HG03457 (cell line): Measurements from ENCODE around the gene FLII.

Experiments used
- ATAC-seq: cut with Tn5 transposase; IDR thresholded peaks from one replicate; pipeline ENCODE4 v1.9.1; 2021; ENCODE audit warnings: moderate number of reproducible peaks; ENCODE audit not compliant: unreplicated experiment

Gene FLII

DNA sequence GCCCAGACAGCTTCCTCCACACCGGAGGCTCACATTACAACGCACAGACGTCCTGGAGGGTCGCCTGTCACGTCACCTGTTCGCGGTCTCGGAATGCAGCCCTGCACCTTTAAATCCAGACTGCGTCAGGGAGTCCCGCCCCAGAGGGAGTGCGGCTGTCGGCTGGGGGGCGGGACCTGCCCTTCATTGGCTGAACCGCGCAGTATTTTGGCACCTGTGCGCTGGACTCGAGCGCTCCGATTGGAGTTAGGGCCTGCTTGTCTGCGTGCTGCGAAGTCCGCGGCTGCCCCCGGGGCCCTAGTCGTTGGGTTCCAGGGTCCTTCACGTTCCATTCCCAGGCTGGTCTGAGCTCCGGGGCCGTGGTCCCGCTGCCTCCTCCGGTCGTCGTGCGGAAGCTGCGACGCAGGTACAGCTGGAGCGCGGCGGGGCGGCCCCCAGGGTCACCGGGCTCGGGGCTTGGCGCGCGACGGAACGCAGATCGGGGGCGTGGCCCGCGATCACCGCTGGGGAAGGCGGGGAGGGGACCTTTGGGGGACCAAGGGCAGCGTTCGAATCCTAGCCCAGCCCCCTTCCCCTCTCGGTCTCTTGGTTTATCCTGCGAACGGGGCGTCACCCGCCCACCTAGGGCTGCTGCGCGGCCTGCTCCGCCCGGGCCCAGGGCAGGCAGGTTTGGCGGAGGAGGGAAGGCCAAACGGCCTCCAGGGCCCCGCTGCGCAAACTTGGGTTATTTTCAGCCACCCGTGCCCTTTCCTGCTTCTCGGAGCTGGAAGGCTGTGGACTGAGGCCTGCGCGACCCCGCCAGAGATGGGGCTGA is 2.0 kb upstream of the FLII start, which contains the start of gene MIEF2:
TSS of gene MIEF2 (plus strand) at position 331 of the 814 bp plus-strand sequence. CDS start 2,059 bp downstream, outside the sequence.
- peak; percentile 55 for ATAC-seq

DNA sequence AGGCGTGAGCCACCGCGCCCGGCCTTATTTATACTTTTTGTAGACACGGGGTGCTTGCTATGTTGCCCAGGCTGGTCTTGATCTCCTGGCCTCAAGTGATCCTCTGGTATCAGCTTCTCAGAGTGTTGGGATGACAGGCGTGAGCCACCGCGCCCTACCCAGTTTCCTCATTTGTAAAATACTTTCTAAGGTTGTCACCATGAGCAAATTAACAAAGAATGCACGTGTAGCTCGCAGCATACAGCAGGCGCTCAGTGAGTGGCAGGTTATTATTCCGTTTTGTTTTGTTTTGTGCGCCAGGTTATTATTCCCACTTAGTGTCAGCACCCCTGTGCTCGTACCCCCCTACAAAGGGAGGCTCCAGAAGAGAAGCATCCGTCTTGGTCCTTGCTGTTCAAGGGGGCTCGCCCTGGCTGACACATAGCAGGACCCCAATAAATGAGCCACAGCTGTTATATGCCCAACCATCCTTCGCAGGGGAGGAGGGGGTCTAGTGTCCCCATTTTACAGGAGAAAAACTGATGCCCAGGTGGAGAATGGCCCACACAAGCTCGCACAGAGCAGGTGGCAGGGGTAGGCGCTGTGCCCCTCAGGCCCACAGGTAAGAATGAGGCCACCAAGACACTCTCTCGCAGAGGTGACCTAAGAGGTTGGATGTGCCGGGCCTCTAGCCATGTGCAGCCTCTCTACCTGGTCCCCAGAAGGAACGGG is 1.2 kb upstream of the FLII start:
- peak; percentile 7 for ATAC-seq

DNA sequence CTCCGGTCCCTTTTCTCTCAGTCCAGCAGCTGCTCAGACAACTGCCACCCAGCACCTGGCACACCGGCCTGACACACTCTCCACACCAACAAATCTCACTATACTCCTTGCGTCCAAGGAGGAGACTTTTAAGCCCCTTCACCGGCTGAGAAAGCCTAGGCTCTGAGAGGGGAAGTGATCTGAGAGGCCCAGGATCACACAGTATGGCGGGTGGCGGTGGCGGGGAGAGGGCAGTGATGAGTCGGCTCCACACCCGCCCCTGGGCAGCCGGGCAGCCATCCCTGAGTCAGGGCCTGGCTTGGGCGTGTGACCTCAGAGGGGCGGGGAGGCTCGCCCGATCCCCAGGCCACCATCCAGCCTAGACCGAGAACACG is 569 bp downstream of the FLII start:
- no peak for ATAC-seq

DNA sequence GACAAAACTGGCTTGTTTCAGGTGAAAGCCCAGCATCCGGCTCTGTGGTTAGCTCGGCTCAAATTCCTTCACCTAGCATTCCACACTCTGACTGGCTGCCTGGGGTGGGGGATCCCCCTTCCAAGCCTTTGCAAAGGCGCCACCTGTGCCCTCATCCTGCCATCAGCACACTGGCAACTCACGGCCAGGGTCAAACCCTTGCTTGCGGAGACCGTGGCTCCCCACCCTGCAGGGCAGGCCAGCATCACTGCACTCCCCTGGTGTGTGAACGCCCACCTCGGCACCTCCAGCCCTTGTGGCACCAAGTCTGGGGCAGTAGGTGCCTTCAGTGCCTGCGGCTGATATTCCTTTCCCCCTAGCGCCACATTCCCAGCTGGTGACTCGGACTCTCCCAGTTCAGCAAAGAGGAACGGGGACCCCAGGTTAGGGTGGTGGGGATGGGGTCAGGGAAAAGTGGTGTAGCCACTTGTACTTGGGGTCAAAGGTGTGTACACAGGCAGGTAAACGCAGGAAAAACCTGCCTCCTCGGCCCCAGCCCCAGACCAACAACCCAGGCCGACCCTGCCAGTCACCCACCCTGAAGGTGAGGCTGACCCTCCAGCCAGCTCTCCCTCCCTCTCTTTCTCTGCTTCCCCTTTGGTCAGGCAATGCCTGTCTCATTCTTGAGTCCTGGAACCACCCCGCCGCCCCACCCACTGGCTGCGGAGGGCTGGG is 1.1 kb downstream of the FLII start:
- ATAC-seq: no peak

DNA sequence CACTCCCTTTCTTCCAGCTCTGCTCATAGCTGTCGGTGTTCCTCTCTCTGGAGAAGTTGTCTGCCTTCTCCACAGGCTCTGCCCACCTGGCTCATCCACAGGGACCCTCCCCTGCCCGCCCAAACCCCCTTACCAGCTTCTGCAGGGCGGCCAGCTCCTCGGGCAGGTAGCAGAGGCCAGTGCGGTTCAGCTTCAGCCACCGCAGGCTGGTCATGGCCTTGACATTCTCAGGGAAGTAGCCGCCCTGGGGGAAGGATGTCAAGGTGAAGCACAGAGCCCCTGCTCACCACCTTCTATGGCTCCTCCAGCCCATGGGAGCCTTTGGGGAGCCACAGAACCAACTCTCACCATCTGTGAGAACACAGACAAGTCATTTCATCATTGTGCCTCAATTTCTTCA is 1.8 kb downstream of the FLII start:
- ATAC-seq: no peak

DNA sequence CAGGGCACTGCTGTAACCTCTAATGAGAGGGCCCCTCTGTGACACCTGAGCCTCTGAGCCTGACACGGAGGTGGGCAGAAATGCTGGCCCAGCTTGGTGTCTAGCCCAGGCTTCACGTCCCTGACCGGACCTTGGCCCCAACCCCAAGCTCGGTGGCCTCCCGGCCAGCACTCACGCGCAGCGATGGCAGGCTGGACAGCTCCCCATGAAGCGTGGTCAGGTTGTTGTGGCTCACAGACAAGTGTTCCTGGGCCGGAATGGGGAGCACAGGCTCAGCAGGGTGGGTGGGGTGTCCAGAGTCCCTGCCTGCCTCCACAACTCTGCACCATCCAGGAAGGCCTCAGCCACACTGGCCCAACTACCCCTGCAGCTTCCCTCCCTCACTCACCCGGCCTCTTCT is 2.2 kb downstream of the FLII start:
- no peak for ATAC-seq

DNA sequence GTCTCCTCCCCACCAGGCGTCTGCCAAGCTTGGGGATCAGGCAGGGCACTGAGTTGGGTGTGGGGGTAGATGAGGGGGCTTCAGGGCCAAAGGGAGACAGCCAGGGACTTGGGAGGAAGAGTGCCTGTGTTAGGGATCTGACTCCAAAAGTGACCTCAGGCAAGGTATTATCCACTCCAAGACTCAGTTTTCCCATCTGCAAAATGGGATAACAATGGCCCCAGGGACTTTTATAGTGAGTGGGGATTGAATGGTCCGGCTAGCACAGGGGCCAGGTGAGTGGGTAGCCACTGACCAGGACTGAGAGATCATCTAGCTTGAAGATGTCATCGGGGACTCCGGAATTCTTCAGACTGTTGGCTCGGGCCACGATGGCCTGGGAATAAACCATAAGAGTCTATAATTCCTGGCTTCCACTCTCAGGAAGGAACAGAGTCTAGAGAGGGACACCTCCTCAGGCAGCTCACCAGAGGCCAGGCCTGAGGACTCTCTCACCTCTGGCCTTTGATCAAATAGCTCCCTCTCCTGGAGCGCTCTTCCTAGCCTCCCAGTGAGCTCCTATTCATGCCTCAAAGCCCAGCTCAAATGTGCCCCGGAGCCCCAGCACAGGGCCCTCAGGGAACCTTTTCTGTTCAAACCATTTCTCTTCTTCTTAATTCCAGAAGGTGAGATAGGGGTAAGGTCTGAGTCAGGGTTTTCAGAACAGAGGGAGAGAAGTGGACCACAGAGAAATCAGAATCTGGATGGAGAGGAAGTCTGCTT is 3.5 kb downstream of the FLII start:
- no peak for ATAC-seq

DNA sequence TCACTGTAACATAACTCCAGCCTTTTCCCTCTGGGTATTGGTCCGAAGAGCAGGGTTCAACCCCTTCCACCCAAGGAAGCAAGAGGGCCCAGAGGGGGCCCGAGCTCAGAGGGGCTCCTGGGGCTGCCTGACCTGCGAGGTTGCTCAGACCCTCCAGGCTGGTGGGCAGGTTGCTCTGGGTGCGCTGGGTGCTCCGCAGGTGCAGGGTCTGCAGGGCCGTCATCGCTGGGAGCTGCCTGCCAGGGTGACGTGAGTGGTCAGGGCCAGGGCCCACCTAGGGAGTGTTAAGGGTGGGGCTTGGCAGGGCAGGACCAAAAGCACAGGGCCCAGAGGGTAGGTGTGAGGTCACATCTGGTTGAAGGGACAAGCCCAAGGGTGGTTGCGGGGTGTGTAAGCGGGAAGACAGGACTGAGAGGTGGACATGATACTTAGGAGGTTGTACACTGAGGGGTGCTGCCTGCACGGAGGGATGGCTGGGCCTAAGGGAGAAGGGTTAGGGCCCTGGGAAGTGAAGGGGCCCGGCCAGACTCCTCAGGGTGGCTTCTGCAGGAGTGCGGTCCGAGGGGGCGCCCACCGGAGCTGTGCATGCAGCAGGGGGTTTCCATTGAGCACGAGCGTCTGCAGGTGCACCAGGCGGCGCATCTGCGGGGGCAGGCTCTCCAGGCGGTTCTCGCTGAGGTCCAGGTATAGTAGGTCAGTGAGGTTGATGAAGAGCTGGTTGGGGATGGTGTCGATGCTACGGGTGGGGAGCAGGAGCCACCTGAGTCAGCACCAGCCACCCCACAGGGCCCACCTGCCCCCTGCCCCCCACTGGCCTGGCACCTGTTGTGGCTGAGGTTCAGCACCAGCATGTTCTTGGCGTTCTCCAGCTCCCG is 4.4 kb downstream of the FLII start:
- no peak for ATAC-seq

DNA sequence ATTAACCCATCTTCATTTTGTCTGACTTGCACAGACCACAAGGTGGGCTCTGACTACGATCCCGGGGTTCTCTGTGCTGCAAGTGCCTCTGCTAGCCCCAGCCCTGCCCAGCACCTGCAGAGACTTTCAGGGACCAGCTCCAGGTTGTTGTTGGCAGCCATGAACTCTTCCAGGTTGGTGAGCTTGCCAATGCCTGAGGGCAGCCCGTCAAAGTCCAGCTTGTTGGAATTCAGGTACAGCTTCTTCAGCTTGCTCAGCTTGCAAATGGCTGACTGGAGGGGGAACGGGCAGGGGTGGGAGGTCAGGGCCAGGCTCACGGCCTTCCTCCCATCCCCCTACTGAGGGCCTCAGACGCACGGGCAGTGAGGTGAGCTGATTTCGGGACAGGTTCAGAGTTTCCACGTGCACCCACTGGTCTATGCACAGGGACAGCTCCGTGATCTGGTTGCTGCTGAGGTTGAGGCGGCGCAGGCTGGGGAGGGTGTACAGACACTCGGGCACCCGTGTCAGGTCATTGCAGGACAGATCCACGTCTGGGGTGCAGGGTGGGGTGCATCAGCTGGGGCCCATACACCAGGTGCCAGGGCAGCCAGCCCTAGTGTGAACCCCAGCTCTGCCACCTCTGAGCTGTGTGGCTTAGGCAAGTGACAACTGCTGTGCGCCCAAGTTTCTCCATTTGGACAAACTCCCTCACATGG is 5.2 kb downstream of the FLII start:
- no peak for ATAC-seq

DNA sequence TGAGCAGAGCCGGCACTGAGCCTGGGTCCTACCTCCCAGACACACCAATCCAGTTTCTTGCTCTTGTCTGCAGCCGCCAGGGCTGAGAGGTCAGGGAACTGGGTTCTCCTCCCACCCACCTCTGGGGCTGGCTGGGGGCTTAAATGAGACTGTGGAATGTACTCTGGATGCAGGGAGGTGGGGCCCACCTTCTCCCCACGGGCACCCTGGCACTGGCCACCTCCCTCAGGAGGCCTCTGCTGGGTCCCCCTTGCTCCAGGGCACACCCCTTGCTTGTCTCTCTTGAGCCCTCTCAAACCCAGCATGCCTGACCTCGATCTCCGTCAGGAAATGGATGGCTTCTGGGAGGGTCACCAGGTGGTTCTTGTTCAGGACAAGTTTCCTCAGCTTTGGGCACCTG is 6.4 kb downstream of the FLII start:
- no peak for ATAC-seq

DNA sequence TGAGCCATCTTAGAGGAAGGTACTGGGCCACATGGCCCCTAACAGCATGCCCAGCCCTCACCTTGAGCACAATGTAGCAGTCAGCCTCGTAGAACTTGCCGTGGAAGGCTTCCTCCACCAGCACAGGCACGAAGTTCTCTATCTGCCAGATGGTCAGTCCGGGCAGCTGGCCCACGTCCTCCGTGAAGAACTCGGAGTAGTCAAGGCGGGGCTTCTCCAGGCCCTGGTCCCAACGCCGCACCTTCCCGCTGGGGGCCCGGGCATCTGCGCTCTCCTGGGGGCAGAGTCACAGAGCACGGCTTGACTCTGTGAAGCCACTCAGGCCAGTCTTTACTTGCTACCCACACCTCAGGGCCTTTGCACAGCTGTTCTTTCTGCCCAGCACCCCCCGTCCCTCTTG is 7.3 kb downstream of the FLII start:
- ATAC-seq: no peak

DNA sequence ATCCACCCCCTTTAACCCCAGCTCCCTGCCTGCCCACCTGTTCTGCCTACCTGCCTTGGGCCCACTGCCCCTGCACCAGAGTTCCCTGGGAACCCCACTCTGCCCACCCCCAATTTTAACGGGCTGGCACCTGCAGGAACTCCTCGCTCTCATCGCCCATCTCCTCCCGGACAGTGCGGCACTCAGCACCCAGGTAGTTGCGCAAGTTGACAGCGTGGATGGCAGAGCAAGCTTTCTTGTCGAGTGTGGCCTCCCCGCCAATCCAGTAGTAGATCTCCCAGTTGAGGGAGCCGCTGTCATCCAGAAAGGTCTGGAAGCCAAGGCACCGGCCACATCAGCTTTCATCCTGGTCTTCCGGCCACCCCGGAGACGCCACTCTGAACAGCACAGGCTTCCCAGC is 7.8 kb downstream of the FLII start:
- ATAC-seq: no peak

DNA sequence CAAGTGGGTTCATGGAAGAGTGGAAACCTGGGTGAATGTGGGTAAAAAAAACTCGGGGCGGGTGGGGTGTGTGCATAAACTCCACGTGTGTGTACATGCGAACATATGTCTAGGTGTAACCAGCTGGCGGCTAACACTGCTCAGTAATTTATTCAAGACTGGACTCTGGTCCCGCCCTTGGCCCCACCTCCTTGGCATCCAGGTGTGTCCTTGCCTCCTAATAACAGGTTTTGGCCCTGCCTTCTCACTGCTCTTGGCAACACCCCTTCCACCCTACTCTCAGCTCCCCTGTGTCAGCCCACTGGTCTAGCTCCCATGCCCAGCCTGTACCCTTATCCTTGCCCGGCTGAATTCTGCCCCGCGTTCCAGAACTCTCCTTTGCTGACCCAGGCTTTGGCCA is 8.3 kb downstream of the FLII start:
- ATAC-seq: no peak

DNA sequence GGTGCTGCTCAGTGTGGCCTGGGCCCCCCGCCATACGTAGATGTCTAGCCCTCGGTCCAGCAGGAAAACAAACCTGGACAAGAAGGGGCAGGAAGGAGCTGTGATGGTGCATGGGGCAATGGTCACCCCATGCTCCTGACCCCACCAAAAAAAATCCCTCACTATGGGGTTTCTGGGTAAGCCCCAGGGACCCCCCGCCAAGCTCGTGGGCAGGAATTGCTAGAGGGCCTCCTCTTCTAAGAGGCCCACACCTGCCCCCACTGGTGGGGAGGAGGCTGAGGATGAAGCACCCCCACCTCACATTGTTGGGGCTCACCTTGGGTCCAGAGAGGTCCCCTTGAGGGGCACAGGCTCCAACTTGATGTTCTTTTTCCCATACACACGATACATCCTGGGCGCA is 9.7 kb downstream of the FLII start:
- no peak for ATAC-seq

DNA sequence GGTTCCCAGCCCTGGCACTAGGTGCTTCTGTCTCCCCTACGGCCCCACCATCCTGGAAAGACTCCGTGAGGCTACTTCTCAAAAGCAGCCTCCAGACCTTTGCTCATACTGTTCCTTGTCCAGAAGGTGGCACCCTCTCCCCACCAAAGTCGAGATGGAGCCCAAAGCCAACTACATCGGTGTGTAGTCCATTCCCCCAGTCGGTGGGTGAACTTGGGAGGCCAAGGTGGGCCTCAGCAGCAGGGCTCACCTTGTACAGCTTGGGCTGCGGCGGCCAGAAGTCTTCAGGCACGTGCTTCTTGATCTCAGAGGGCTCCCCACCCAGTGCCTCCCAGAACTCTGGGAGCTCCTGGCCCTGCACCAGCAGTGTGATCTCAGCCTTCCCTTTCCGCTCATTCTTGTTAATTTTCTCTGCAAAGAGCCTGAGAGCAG is 10.2 kb downstream of the FLII start:
- no peak for ATAC-seq

DNA sequence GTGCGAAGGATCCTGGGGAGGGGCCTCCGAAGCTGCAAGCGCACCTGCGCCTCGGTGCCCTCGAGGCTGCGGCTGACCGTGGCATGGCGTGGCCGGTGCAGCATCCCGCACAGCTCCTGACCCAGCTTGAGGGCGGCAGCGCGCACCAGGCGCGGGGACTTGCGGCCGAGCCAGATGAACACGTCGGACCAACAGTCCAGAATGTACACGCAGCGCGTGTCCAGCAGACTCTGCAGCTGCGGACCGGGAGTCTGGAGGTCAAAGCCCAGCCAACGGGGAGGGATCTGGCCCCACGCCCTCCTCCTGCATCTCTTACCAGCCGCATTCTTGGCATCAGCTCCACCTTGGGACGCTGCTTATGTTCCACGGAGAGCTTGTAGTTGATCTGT is 10.9 kb downstream of the FLII start:
- ATAC-seq: no peak

DNA sequence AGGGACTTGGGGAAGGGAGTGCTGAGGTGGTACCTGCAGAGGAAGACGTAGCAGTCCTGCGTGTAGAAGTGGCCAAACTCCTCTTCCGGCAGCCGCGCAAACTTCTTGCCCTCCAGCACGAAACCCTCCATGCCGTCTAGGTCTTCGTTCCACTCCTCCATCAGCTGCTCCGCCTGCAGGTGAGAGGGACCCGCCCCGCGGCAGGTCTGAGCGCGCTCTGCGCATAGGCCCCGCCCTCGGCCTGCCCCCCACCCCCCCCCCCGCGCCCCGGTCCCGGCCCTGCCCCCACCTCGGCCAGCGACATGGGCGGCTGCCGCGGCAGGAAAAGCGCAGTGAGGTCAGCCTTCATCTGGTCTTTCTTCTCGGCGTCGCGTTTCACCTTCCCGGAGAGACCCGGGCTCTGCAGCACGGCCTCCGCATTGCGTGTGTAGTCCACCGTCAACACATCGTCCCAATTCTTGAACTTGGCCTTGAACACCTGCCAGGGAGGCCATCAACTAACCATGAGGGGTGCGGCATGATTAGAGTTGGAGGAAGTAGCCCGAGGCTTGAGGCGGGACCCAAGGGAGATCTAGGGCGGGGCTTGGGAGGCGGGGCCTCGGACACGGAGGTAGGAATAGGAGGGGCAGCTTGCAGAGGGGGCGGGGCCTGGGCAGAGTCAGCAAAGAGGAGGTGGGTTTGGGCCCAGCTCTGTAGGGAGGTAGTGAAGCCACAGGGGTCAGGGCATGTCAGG is 11.5 kb downstream of the FLII start:
- no peak for ATAC-seq

DNA sequence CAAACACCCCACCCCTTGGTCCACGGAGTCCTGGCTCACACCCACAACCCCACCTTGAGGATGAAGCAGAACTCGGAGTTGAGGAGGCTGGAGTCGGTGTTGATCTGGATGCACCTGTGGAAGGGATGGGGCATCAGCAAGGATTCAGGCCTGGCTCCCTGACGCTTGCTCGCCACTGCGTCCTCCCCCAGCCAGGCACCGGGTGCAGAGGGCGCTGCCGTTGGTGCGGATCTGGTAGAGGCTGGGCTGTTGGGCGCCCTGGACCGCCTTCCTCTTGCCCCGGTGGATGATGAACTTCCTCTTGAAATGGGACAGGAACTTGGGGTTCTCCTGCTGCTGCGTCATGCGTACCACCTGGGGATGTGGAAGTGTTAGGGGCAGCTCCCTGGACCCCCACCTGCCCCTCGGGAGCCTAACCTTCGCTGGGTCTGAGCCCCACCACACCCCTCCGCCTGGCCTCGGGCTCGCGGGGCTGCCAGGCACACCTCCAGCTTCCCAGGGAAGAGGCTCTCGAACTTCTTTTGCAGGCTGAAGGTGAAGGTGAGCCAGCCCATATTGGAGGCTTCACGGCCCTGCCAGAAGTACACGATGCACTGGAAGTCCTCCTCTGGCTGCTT is 12.3 kb downstream of the FLII start:
- no peak for ATAC-seq
